AG08396 (cell line): ENCODE results near the gene PHRF1.

Experiments
- DNase-seq: peaks from one replicate; pipeline ENCODE4 v3.0.0; 2012; ENCODE audit warnings: low spot score, mixed read lengths

The PHRF1 gene, protein sequence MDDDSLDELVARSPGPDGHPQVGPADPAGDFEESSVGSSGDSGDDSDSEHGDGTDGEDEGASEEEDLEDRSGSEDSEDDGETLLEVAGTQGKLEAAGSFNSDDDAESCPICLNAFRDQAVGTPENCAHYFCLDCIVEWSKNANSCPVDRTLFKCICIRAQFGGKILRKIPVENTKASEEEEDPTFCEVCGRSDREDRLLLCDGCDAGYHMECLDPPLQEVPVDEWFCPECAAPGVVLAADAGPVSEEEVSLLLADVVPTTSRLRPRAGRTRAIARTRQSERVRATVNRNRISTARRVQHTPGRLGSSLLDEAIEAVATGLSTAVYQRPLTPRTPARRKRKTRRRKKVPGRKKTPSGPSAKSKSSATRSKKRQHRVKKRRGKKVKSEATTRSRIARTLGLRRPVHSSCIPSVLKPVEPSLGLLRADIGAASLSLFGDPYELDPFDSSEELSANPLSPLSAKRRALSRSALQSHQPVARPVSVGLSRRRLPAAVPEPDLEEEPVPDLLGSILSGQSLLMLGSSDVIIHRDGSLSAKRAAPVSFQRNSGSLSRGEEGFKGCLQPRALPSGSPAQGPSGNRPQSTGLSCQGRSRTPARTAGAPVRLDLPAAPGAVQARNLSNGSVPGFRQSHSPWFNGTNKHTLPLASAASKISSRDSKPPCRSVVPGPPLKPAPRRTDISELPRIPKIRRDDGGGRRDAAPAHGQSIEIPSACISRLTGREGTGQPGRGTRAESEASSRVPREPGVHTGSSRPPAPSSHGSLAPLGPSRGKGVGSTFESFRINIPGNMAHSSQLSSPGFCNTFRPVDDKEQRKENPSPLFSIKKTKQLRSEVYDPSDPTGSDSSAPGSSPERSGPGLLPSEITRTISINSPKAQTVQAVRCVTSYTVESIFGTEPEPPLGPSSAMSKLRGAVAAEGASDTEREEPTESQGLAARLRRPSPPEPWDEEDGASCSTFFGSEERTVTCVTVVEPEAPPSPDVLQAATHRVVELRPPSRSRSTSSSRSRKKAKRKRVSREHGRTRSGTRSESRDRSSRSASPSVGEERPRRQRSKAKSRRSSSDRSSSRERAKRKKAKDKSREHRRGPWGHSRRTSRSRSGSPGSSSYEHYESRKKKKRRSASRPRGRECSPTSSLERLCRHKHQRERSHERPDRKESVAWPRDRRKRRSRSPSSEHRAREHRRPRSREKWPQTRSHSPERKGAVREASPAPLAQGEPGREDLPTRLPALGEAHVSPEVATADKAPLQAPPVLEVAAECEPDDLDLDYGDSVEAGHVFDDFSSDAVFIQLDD (N-terminal part only)

DNA sequence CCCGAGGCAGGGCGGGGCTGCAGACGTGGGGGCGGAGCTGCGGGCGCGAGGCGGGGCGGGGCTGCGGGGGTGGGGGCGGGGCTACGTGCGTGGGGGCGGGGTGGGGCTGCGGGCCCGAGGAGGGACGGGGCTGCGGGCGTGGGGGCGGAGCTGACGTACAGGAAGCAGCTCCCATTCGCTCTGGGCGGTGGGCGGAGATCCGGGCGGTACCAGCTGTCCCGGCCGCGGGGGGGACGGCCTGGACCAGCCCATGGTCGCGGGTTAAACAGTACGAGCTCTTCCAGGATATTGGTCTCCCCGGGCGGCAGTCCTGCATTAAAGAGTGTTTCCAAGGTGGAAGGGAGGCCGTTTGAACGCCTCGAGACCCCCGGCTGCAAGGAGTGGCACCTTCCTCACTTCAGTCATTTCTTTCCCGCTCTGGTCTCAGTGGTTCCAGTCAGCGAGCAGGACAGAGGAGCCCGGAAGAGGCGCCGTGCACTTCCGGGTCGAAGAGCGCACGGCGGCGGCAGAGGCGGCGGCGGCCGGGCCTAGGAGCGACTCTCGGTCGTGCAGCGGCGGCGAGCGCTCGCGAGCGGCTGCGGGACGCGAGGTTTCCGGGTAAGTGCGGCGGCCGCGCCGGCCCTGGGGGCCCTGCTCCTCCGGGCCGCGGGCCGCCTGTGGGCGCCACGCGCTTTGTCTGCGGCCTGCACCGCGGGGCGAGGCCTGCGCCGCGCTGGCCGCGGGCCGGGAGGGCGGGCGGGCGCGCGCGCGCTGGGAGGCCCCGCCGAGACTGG lies at the start of gene PHRF1:
Gene PHRF1 (plus strand): TSS at position 475 of the 773 bp plus-strand sequence. CDS start 5,043 bp downstream, outside the sequence.
- peak; percentile 100 for DNase-seq

DNA sequence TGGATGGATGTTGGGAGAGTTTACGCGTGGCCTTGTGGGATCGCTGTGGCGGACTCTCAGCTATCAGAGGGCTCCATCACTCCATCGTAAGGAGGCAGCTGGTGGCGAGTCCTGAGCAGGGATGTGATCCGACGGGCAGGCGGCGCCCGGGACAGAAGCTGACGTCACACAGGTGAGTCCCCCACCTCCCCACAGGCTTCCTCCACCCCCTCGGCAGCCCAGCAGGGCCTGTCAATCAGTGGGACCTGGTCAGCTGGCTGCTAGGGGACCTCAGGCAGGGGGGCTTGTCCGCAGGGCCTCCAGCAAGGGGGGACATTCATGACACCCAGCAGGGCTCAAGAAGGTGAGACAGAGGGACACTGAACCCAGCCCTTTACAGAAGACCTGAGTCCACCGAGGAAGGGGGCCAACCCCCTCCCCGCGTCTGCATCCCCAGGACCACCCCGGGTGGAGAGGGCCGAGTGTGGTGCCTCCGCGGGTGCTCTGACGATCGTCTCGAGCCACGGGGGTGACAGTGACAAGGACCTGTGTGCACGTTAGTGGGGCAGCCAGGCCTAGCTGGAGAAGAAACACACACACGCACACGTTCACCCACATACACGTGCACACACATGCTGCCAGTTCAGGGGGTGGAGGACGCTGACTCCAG lies 48.0 kb upstream of the PHRF1 start:
- no peak for DNase-seq

DNA sequence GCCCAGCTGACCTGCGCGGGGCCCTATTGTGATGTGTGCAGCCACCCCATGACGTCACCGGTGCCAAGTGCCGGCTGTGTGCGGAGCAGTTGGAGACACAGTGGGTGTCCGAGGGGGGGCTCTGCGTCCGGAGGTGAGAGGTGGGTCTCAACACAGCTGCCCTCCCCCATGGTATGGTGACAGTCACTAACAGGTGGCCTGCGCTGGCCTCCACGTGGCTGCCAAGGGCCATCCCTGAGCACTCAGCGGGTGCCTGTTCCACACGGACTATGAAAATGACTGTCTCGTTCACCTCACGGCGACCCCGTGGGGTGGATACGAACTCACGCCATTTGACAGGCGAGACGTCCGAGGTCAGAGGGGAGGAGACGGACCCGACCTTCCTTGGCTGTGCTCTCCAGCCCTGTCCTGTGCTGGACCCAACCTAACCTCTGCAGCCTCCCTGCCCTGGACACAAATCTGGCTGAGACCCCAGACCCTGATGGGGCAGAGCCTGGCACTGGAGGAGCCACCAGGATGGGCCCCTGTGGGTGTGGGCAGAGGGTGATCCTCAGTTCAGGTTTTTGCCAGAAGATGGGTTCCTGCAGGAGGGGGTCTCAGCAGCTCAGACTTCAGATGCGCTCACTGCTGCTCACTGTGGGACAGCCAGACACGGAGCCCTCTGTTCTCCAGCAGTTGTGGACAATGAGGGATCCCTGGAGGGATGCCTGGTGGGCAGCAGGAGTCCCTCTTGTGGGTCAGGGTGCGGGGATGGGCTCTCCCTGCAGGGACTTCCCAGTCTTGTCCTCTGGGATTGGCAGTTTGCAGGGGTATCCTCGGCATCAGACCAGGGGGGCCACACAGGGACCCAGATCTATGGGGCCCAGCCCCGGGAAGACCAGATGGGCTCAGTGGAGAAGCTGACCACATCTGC lies 47.2 kb upstream of the PHRF1 start:
- no peak for DNase-seq

DNA sequence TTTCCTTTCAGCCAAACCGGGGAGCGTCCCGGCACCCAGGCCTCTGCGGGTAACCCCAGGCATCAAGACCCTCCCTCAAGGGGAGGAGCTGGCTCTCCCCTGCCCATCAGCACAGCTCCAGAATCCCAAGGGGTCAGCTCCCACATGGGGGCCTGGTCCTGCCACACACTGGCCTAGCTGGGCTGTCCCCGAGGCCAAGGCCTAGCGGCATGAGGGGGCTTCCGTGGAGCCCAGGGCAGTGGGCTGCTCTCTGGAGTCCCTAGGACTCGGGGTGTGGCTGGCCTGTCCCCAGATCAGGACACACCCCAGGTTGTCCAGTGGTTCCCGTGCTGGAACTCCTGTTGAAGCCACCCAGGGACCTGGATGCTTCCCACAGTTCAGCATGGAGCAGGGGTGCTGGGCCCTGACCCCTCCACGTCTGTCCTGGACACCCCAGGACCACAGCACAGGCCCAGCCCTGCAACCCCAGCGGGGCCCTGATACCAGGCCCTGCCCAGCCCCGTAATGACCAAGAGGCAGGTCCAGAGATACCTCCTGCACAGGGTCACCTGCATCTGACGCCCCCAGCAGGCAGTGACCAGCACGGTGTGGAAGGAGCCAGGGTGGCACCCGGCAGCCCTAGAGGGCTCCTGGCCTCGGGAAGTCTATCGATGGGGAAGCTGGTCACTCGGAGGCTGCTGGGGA lies 46.4 kb upstream of the PHRF1 start:
- no peak for DNase-seq

DNA sequence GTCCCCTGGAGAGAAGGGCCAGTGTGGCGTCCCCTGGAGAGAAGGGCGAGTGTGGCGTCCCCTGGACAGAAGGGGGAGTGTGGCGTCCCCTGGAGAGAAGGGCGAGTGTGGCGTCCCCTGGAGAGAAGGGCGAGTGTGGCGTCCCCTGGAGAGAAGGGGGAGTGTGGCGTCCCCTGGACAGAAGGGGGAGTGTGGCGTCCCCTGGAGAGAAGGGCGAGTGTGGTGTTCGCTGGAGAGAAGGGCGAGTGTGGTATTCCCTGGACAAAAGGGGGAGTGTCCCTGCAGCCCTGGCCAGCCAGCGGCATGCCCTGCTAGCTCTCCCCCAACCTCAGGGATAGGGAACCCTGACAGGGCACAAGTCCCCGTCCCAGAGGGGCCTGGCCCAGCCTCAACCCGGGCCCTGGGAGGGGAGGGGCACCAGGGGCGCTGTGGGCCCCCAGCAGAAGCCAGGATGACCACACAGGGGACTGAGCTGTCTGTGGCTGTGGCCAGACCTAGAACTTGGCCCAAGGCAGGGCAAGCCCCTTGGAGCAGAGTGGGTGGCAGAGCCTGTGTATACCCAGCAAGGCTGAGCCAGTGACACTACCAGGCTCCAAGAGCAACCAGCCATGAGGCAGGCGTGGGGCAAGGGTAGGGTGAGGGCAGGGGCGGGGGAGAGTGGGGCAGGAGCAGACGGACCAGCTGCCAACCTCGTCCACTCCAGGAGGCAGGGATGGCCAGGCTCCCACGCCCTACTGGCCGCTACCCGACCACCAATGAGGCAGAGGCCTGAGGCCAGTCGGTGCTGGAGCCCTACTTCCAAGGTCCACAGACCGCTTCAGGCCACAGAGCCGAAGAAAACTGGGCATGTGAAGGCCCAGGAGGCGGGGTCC lies 45.1 kb upstream of the PHRF1 start:
- DNase-seq = no peak

DNA sequence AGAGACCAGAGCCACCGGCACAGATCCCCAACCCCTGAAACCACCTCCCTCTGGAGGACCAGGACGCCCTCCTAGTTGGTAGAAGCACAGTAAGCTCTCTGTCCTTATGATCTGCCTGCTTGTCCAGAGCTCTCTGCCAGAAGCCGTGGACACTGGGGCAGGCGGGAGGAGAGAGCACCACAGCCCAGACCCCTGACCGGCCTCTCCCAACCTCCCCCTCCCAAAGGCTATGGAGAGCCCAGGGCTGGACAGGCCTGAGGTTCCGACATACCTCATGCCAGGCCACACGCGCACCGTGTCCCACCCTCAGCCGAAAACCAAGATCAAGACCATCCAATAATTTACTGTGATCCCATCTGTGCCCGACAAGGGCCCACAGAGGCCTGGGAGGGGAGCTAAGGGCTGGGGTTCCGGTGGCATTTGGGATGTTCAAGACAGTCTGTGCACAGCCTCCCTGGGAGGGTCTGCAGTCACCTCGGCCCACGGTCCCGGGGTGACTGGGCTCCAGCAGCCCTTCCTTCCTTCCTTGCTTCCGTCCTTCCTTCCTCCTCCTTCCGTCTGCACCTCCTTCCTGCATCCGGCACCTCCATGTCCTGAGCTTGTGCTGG lies 44.2 kb upstream of the PHRF1 start:
- DNase-seq = no peak

DNA sequence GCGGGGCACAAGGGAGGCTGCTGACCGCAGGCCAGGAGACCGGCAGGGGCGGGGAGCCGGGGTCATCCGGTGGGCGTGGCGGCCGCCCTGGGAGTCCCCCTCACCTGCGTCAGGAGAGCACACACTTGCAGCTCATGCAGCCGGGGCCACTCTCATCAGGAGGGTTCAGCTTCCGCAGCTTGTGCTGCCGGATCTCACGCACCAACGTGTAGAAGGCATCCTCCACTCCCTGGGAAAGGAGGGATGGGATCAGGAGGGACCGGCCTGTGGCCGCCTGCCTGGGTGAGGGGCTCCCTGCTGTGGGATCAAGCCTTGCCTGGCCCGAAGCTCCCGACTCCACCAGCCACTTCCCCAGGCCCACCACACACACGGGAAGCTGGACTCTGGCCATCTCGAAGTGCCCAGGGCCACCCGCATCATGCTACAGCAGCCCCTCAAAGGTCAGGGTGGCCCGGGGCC lies 43.7 kb upstream of the PHRF1 start:
- DNase-seq = no peak

DNA sequence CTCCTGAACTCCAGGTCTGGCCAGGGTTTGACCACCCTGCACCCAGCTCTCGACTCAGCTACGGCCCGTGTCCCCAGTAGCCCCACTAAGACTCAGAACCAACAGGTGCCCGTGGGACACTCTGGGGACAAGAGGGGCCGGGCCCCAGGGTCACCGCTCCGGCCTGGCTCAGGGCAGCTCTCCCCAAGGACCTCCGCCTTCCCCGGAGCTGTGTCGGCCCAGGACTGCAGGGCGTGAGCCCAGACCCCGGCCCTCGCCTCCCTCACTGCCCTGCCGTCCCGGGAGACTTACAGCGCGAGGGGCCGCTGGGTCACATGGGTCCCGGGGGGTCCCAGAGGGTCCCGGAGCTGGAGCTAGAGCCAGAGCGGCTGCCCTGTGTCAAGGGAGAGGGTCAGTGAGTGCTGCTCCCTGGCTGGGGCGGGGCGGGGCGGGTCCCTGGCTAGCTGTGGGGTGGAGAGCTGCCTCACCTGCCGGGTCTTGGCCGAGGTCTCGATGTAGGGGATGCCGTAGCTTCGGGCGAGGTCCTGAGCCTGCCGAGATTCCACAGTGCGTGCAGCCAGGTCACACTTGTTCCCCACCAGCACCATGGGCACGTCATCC lies 43.2 kb upstream of the PHRF1 start:
- no peak for DNase-seq

DNA sequence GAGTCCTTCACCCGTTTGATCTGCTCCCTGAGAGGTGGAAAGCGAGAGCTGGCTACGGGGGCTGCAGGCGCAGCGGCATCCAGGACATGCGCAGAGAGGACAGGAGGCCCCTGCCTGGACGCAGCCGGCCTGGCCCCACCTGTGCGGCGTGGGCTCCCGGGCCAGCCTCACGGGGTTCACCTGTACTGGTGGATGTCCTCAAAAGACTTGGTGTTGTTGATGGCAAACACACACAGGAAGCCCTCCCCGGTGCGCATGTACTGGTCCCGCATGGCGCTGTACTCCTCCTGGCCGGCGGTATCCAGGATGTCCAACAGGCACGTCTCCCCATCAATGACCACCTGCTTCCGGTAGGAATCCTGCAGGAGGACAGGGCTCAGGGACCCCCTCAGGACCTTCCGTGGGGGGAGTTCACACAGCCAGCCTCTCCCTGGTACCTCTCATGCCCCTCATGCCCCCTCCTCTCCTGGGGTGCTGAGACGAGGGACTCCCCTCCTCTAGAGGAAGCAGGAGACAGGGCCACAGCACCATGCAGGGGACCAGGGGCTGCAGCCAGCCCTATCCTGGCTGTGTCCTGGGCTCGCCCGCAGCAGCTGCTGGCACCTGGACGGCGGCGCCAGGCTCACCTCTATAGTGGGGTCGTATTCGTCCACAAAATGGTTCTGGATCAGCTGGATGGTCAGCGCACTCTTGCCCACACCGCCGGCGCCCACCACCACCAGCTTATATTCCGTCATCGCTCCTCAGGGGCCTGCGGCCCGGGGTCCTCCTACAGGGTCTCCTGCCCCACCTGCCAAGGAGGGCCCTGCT lies 42.5 kb upstream of the PHRF1 start:
- DNase-seq = no peak

DNA sequence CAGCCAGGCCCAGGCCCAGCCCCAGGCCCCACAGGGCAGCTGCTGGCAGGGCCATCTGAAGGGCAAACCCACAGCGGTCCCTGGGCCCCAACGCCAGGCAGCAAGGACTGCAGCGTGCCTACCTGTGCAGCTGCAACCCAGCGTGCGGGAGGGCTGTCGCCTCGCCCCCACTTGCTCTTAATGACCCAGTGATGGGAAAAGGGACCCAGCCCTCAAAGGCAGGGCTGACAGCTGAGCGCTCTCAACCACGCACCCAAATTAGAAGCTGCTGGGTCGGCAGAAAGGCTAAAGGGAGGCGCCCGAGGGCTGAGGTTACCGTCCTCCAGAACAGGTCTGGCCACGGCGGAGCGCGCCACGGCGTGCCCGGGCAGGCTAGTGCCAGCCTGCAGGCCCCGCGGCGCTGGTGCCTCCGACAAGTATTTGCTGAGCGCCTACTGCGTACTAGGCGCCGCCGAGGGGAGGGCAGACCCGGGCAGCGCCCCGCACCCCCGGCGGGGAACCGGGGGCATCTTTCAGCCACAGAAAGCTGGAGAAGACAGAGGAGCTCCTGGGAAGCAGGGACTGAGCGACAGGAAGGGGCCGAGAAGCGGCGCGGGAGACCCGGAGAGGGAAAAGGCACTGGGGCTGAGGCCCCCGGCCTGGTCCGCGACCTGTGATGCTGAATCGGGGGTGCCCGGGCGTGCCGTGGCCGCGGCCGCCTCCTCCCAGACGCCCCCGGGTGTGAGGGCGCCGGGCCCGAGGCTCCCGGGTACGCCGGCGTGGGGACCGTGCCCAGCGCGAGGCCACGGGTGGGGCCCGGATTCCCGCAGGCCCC lies 41.7 kb upstream of the PHRF1 start:
- peak; percentile 58 for DNase-seq

DNA sequence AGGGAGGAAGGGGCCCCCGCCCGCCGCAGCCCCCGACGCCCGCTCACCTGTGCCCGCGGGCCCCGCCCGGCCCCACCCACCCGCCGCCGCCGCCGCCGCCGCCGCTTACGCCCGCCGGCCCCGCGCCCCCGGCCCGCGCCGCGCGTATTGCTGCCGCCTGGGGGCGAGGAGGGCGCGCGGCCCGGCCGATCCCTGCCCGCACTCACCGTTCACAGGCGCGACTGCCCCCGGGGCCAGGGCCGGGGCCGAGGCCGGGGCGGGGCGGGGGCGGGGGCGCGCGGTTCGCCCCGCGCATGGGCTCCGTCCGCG lies 41.1 kb upstream of the PHRF1 start:
- DNase-seq = no peak

DNA sequence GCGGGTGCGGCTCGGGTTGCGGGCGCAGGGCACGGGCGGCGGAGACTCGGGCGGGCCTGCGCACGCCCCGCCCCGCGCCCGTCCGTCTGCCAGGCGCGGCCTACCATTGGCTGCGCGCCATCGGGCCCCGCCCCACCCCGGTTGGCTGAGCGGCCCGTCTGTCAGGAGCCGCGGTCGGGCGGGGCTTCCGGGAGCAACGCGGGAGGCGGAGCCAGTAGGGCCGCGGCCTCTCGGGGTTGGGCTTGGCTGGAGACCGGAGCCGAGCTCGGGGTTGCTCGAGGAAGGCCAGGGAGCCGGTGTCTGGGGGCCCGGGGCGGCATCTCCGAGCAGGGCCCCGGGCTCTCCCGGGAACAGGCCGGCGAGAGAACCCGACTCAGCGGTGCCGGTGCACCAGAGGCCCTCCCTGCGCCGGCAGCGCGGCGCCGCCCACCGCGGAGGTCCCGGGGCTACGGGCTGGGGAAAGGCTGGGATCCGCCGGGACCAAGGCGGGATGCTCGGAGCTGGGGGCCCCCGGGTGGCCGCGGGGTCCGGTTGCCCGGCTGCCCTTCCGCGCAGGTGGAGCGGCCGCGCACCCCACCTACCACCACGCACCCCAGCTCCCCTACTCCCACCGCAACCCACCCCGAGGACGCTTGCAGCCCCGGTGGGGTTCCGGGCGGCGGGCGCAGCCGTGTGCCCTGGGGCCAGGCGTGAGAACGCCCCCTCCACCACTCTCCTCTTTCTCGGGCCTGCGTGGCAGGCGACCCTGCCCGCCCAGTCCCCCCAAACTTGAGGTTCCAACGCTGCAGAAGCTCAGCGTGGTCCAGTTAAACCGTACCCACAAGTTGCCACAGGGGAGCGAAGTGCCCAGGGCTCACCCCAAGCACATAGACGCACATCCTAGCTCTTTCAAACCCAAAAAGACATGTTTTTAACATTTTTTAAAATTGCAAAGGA lies 40.5 kb upstream of the PHRF1 start, which contains the start of gene HRAS:
Gene HRAS (minus strand): TSS at position 58 of the 936 bp plus-strand sequence.
- peak; percentile 100 for DNase-seq

DNA sequence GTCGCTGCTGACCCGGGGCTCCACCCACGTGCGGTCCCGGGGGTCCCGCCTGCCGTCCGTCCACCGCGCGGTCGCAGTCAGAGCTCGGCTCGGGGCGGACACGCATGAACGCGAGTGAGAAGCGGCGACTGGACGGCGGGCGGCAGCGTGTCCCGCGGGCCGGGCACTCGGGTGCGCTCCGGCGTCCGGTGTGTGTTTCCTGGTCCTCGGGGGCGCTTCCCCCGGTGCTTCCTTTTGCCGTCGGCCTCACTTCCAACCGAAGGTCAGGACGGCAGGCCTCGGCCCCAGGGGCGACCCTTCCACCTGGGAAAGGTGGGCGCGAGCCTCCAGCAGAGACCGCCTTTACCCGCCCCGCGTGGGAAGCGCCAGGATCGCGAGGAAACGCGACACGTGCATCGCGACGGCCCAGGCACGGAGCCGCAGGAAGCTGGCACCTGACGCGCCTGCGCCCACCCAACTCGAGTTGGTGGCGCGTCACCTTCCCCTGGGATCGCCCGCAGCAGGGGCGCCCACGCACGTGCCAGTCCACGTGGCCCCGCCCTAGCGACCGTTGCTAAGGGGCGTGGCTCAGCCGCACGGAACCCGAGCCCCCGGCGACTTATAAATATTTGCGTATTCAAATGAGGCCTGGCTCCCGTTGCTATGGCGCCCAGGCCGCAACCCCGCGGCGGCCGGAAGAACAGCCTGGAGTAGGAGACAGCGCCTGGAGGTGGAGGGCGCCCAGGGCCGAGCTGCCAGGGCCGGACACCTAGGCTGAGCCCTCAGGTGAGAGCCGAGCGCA lies 39.2 kb upstream of the PHRF1 start, which contains the start of gene LRRC56:
Gene LRRC56 (plus strand): TSS at position 687 of the 781 bp plus-strand sequence. CDS start 3,158 bp downstream, outside the sequence.
- DNase-seq = peak; percentile 98
